NCI-H82 (cell line): Measurements from ENCODE around the gene VSTM2B.

Experiments
- DNase-seq: peaks from one replicate; lab custom pipeline; 2025; lab: John Stamatoyannopoulos, UW

VSTM2B gene

GRCh38 chr19:29516358-29516725 lies 9.5 kb upstream of the VSTM2B start:
- no peak for DNase-seq

DNA sequence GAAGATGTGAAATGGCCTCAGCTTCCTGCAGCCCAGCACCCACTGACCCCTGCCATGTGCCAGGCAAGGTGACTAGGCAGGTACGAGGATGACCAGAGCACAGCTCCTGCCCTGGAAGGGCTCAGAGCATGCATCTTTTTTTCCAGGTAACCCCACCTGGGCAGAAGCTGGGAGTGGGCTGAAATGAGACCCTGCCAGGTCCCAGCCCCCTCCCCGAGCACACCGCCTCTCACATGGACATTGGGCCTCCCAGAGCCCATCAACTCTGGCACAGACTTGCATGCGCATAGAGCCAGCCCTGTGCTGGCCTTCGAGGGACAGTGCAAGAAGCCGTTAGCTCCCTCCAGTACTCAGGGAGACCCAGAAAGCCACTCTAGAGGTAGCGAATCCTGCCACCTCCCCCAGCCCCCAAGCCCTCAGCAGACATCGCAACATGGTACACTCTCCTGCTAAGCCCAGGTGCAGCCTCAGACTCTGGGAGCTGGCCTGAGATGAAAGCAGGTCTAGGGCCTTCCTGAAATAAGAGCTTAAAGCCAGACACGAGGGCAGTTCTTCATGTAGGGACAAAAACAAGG lies 8.9 kb upstream of the VSTM2B start:
- no peak for DNase-seq

DNA sequence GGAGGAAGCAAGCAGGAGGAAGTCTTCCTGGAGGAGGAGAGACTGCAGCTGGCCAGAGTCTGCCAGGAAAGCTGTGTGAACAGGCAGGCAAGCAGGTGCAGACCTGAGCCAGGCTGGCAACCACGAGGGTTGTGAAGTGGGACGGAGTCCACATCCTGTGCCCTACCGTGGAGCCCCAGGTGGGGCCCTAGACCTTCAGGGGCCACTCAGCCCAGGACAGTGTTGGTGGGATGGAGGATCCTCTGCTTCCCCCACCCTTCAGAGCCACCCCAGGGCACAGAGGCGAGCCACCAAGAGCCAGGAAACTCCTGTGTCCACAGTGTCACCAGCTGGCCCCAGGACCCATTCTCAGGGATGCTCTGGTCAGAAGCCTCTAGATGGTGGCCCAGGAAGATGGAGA lies 8.4 kb upstream of the VSTM2B start:
- no peak for DNase-seq

DNA sequence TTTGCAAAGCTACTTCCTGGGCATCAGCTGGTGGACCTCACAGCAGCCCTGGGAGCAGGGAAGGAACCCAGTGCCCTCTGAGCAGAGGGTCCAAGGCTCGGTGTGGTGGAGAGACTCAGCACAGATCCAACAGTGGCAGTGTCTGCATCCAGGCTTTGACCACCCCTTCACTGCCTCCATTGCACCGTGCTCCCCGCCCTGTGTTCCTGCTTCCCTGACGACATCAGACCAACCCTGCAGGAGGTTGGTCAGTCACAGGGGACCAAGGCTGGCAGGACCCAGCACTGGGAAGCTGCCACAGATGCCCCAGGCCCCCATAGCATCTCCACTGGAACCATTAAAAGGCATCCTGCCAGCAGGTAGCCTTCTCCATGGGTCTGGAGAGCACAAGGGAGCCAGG lies 7.8 kb upstream of the VSTM2B start:
- DNase-seq: no peak

- DNase-seq: no peak
These were observed 6.6 kb upstream of the VSTM2B start for GRCh38 chr19:29519146-29519545.

- DNase-seq: no peak
These were observed 5.9 kb upstream of the VSTM2B start for GRCh38 chr19:29519931-29520330.

DNA sequence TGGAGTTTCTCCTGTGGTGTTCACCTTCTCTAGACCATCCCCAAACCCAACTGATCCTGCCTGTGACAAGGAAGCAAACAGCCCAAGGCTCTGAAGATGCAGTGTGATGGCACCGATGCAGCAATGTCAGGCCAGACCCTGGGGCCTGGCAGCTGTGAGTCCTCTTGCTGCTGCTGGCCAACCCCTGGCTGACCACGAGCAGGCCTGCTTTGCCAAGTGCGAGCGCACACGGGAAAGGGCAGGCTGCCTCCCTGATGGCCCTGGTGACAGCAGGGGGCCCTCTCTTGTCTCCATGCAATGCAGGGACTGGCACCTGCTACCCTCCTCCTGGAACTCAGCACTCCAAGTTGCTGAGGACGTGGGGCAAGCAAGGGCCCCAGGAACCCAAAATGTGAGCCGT lies 5.4 kb upstream of the VSTM2B start:
- DNase-seq: no peak

DNA sequence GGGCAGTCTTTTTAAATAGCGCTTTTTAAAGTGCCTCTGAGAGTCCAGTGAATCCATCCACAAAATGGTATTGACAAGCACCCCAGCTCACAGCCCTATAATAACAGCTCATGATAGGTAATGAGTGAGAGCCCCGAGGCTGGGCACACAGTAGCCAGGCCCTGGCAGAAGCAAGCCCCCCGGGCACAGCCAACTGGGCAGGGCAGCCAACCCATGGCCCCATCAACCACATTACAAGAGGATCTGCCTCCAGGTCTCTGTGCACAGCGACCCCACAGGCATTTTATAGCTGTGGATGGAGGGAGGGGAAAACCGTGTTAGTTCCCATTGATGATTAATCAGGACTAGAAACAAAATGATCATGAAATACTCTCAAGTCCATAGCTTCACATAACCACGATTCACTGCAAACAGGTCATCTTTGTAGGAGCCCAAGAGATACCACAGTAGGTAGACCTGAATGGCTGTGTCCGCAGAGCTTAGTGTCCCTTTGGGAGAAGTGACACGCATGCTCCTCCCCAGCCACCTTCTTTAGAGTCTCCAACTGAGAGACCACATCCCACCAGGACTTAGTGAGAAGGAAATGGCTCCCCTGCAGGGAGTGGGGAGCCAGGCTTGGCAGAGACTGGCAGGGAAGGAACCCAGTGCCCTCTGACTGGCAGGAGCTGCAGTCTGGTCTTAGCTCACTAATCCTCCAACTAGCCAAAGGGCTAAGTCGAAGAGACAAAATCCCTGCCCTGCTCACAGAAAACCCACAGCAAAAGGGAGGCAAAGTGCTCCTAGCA lies 4.3 kb upstream of the VSTM2B start:
- DNase-seq: no peak

GRCh38 chr19:29523568-29523967 lies 2.2 kb upstream of the VSTM2B start:
- no peak for DNase-seq

DNA sequence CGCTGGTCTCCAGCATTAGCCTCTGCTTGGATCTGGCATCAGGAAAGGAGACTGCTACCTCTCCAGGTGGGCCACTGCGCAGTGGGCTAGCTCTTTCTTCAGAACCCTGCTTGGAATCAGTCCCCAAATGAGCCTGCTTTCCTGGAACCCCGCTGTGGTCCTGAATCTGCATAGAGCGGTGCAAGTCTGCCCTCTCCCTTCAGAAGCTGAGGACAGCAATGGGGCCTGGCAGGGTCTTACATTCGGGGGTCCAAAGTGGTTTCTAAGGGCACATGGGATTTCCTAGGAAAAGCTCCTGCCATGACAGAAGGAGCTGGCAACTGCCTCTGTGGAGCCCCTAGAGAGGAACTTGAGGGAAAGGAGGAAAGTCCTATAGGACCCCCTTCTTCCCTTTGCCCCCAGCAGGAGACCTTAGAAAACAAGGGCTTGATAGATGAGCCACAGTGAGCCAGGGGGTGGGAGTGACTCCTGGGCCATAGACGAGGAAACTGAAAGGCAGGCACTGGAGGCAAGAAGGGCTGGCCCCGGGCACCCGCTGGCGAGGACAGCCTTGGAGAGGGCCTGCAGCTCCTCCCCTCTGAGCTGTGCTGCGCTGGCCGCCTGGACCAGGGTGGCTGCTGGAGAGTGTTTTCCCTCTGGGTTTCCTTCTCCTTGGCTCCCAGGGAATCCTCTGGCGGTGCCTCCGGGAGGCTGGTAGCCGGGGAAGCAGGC lies 1.4 kb upstream of the VSTM2B start:
- no peak for DNase-seq

GRCh38 chr19:29524912-29525831 lies 622 bp upstream of the VSTM2B start:
- DNase-seq: no peak

- no peak for DNase-seq
These were observed 1.1 kb downstream of the VSTM2B start for GRCh38 chr19:29526730-29527499.

GRCh38 chr19:29527500-29528328 lies 1.9 kb downstream of the VSTM2B start:
- DNase-seq: no peak

DNA sequence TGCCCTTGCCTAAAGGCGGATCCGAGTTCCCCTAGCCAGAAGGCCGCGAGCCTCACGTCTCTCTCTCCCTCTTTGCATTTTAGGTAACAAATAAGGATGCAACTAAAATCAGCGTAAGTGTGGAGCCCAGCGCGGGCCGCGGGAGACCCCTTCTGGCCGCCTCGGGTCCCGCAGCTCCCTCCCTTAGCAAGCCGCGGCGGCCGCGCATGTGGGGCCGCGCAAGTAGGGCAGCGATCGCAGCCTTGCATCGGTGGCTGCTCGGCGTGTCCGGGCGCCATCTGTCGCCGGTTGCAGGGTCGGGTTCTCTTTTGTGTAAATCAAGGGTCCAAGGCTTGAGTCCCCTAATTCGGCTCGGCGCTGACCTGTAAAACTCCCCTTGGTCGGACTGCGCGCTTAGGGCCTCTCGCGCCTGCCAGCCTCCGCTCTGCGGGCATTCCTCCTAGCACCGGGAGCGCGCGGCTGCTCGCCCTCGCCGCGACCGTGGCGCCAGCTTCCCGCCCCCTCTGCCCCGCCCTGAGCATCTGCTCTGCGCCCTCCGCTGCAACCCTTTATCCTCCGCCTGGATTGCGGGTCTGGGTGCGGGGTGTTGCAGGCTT lies 2.7 kb downstream of the VSTM2B start:
- peak; percentile 88 for DNase-seq

DNA sequence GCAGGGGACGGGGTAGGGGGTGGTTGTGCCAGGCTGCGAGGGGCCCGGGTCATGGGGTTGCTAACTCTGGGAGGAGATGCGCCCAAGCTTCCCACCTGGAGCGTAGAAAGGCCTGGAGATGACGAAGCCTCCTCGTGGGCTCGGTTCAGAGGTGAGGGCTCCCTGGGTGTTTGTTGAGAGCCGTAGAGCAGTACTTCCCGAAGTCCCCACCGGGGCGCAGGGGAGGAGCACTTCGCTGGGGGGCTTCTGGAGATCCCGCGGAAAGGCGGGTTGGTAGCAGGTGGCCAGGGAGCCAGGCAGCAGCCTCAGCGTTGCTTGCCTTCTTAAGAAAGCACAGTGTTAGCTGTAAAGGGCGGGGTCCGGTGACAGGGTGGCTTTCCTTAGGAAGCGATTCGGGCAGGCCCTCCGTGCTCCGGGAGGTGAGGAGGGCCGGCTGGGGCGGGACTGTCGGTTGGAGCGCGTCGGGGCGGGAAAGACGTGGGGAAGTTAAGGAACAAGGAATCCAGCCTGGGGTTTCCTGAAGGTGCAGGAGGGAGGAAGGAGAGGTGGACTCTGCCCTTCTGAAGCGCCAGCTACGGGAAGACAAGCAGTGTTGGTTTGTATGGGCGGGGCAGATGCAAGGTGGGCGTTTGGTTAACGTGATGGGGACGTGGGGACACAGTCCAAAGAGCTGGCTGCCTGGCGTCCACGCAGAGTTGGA lies 3.3 kb downstream of the VSTM2B start:
- peak; percentile 47 for DNase-seq

DNA sequence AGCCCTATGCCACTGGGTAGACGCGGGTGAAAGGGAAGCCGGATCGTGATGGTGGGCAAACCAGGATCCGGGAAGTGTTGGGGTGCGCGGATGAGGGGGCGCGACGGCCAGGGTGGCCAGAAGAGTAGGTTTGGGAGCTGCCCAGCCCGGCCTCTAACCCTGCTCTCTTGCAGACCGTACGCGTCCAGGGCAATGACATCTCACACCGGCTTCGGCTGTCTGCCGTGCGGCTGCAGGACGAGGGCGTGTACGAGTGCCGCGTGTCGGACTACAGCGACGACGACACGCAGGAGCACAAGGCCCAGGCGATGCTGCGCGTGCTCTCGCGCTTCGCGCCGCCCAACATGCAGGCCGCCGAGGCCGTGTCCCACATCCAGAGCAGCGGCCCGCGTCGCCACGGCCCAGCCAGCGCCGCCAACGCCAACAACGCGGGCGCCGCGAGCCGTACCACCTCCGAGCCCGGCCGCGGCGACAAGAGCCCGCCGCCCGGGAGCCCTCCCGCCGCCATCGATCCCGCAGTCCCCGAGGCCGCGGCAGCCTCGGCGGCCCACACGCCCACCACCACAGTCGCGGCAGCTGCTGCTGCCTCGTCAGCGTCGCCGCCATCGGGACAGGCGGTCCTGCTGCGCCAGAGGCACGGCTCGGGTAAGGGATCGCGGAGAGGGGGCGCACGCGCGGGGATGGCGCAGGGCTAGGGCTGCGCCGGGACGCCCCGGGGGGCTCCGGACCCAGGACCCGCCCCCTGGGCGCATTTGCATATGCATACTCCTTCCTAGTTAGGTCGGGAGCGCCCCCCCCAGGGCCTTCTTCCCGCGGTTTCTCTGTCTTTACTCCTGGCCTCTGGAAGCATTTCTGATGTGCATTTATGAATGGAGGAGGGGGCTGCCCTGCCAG lies 4.1 kb downstream of the VSTM2B start:
- no peak for DNase-seq

DNA sequence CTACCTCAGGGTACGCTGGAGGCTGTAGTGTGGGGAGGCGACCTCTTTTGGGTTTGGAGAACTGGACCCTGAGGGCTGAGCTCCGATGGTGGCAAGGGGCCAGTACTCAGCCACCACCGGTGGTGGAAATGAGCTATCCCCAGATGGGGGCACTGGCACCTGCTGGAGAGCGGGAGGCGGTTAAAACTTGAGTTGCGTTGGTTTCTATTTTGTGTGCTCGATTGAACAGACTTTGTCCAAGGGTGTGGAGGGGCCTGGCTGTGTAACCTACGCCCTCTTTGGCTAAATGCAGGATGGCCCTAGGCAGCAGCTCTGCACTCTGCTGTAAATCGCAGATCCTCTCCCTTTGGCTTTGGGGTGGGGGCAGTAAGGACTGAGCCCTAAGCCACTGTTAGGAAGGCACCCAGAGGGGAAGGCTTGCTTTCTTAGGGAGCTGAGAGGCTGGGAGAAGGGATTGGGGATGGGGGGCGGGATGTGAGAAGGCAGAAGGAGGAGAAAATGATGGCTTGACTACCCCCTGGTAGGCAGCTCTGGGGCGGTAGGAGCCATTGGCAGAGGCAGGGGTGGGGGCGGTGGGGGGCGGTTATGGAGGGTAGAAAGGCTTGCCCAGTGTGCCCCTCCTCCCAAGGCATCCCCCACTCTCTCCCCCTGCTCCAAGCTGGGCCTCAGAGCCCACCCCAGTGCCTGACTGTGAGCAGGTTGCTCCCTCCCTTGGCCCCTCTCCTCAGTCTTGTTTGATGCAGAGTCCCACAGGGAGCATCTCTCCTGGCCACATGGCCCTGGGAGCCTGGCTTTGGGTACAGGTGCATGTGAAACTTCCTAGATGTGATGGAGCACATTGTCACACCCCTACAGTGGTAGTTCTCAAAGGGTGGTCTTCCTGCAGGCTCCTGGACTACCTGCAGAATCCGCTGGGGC lies 5.0 kb downstream of the VSTM2B start:
- DNase-seq: no peak
